Omental fat pad (tissue), 4 donors: ENCODE measurements around the gene SPHK1. TPM values are rescaled to one million over a fixed set of nuclear protein-coding genes. Genes with fewer than 3 reads are reported as not detected.

Experiments used
- ATAC-seq: fragments of 150-250 bp; one replicate; pipeline ENCODE4 v1.9.1; 2016; ENCODE audit warnings: mild to moderate bottlenecking, moderate library complexity; ENCODE audit not compliant: low FRiP score
- DNase-seq: peaks from one replicate; pipeline ENCODE4 v3.0.0-alpha.2; 2019; ENCODE audit warnings: low spot score
- total RNA-seq, 4 donors: library from RNA; depleted of rRNA; stranded (reverse); fragments of >200 nt; gene quantifications; one replicate each; pipeline ENCODE4 v1.1.0, GENCODE V29; 2016
- TF ChIP-seq, protein P1 (sequence below), 3 donors: fragments of 450-650 bp; IDR thresholded peaks; one replicate each; pipeline ENCODE4 v1.5.1; 2016 to 2017; ENCODE audit warnings: antibody characterized with exemption in 3 of 3, mild to moderate bottlenecking in 3 of 3, moderate library complexity in 2 of 3

Gene SPHK1
- total RNA-seq, 4 donors from 2014 or later = 8.7 to 107 (median 17.5) TPM

DNA sequence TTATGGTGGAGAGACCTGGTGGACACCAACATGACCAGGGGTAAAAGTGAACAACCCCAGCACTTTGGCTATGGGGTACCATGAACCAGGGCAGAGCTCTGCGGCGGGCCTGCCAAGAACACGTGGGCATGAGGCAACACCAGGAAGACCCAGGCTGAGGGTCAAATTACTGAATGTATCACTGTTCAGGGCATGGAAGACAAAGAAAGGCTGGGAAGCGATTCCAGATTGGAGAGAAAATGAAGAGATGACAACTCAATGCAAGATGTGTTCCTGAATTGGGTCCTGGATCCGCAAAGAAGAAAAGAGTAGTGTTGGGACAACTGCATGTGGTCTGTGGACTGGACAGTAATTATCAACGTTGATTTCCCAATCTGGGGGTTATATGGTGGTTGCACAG lies 19.8 kb downstream of the SPHK1 start:
- ATAC-seq (no peak), DNase-seq (no peak)
- TF ChIP-seq, protein P1, sequence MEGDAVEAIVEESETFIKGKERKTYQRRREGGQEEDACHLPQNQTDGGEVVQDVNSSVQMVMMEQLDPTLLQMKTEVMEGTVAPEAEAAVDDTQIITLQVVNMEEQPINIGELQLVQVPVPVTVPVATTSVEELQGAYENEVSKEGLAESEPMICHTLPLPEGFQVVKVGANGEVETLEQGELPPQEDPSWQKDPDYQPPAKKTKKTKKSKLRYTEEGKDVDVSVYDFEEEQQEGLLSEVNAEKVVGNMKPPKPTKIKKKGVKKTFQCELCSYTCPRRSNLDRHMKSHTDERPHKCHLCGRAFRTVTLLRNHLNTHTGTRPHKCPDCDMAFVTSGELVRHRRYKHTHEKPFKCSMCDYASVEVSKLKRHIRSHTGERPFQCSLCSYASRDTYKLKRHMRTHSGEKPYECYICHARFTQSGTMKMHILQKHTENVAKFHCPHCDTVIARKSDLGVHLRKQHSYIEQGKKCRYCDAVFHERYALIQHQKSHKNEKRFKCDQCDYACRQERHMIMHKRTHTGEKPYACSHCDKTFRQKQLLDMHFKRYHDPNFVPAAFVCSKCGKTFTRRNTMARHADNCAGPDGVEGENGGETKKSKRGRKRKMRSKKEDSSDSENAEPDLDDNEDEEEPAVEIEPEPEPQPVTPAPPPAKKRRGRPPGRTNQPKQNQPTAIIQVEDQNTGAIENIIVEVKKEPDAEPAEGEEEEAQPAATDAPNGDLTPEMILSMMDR (IDR thresholded peaks at IDR 0.05) = no peak

DNA sequence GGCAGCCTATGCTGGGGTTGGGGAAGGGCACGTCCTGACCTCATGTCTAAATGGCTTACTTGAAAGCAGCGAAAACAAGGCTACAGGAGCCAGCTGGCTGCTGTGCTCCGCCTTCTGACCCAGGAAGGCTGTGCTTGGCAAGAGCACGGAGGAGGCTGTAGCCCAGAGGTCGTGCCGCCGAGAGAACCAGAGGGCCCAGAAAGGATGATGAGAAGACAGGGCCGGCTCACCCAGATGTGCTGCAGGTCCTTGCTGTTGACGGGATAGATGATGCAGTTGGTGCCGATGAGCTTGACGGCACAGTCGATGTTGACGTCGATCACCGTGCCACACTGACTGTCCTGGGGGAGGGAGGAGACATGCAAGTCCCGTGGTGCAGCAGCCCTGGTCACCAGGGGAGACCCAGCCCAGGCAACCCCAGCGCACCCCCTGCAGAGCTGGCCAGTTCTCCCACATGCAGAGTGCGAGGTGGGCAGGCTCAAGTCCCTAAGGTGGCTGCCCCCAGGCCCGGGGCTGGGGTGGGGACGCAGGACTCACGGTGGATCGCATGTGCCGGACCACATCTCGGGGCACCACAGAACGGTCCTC lies 20.7 kb downstream of the SPHK1 start:
- TF ChIP-seq, protein P1 (IDR thresholded peaks at IDR 0.05) = no peak
- no peak for ATAC-seq
- no peak for DNase-seq

DNA sequence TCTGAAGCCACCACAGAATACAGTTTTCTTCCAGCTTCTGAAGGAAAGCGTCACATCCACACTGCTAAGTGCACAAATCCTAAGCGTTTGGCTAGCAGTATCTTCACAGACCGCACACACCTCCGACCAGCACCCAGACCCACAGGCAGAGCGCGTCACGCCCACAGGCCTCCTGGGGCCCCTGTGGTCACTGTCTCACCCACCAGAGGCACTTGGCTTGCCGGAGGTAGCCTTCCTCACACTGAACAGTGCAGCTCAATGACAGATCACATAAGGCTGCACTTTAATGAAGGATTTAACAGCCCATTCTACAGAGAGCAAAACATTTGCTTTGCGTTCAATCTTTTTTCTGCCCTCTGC lies 21.2 kb downstream of the SPHK1 start:
- ATAC-seq (no peak), DNase-seq (no peak)

DNA sequence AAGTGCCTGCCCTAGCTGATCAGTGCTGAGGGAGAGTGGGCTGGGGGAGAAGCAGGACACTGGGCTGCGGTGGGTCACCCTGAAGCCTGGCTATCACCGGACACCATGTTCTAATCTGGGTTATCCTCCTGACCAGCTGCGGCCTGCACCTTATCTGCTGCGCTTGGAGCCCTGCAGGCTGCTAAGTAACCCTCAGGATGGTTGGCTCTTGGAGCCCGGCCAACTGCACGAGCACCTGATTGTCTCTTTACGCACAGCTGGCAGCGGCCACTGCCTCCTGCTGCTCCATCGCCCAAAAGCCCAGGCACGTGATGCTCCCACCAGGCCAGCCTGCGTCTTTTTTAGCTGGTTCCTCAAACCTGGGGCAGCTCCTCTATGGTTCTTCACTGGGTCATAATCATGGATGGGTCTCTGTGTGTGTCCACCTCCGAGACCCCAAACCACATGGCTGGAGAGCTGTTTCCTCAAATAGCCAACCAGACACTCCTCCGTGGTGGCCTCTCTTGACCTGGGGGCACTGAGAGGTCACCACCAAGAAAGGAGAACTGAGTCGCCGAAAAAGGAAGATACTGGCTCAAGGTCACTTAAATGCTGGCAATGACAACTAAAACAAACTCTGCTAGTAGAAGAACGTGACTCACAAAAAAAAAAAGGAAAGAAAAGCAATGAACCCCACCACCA lies 21.7 kb downstream of the SPHK1 start:
- DNase-seq (no peak), ATAC-seq (no peak)
- TF ChIP-seq, protein P1 (IDR thresholded peaks at IDR 0.05) = no peak

More for the DNA sequence above, 21.2 kb downstream of the SPHK1 start:
- TF ChIP-seq, protein P1 (IDR thresholded peaks at IDR 0.05) = no peak

DNA sequence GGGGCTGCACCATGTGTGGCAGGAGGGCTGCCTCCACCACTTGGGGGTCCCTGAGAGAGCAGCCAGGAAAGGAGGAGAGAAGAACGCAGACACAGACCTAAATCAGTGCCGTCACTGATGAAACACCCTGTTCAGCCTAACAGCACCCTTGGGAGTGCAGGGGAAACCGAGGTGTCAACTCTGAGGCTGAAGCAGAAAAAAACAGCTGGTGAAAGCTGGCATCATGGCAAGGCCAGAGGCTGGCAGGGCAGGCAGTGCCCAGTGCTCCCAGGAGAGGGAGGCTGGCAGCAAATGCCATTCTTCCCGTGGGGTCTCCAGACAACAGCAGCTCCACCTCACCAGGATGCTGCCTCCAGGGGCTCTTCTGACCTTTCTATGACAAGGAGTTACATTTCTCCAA lies 23.1 kb downstream of the SPHK1 start:
- DNase-seq = no peak
- TF ChIP-seq, protein P1 (IDR thresholded peaks at IDR 0.05) = no peak

DNA sequence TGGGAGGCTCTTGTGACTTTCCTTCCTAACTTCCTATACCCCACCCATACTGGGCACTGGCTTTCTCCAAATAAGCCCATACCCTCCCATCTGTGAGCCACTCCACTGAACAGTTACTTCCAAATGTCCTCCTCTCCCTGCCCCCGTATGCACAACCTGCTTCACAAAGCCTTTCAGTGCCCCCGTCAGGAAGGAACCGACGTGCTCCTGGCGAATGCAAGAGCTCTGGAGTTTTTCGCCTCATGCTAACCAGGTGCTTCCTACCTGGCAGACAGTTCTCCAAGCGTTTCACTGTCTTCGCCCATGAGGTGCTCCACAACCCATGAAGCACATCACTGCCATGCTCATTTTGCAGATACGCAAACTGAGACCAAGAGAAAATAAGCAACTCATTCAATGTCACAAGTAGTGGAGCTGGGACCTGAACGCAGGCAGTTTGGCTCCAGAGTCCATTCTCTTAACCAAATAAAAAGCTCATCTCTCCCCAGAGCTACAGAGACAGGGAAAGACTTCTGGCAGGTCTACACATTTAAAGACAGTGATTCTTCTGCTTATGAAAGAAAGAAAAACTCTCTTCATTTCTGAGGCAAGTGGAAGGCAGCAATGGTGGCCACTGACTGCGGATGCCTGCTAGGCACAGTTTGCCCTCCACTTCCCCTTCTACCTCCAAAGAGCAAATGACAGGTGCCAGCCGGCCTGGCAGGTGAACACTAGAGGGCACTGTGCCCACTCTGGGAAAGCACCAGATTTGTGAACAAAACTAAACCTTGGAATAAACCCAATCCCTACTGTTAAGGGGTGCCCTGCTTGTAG lies 23.8 kb downstream of the SPHK1 start:
- DNase-seq (no peak), ATAC-seq (no peak)
- TF ChIP-seq, protein P1 (IDR thresholded peaks at IDR 0.05) = peak in 1 of 3 donors; percentile 10

More for the DNA sequence above, 23.1 kb downstream of the SPHK1 start:
- no peak for ATAC-seq
